Nephron progenitor cell (in vitro differentiated cells): Measurements from ENCODE around the gene TCF12.
A peak's percentile ranks its signal among the peaks of the same experiment; 100 is the strongest.

Experiments used
- DNase-seq: peaks from one replicate; pipeline ENCODE4 v3.0.0; 2021
- H3K27ac Mint-ChIP-seq: 2 replicates; pipeline ENCODE4 v1.8.0; 2021; ENCODE audit warnings: mild to moderate bottlenecking, moderate library complexity, mixed read lengths
- H3K27me3 Mint-ChIP-seq: 2 replicates; pipeline ENCODE4 v1.8.0; 2021; ENCODE audit warnings: mild to moderate bottlenecking, low read depth, mixed read lengths; ENCODE audit not compliant: poor library complexity
- H3K36me3 Mint-ChIP-seq: 2 replicates; pipeline ENCODE4 v1.8.0; 2021; ENCODE audit warnings: low read depth, mixed read lengths
- H3K4me1 Mint-ChIP-seq: 2 replicates; pipeline ENCODE4 v1.8.0; 2021; ENCODE audit warnings: mixed read lengths
- H3K4me3 Mint-ChIP-seq: 2 replicates; pipeline ENCODE4 v1.8.0; 2021; ENCODE audit warnings: mild to moderate bottlenecking, moderate library complexity, mixed read lengths
- H3K9me3 Mint-ChIP-seq: 2 replicates; pipeline ENCODE4 v1.8.0; 2021; ENCODE audit warnings: mild to moderate bottlenecking, moderate library complexity, mixed read lengths
- TF ChIP-seq, protein P1 (sequence below): fragments of 200-600 bp; sonication (generic); IDR thresholded peaks from 2 replicates; pipeline ENCODE4 v1.5.0; 2021; ENCODE audit warnings: antibody characterized with exemption

The TCF12 gene

DNA sequence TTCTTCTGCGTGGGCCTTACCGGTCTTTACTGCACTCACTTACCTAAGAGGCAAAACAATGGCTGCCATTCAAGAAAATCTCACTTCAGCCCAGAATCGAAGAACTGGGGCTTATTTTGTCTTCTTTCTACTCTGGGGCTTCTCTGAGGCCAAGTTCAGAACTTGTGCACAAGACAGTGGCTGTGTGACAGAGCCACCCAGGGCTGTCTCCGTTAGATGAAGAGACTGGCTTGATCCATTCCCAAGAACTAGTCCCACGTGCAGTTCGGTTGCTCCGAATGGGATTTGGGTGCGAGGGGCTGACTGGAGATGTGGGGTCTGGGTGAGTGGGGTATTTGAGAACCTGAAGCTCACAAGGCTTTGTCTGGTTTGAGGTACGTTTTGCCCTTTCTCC is 795 bp upstream of the TCF12 start:
- Mint-ChIP-seq H3K4me1 (peaks cover 35% of the 10 kb centered on the region), H3K27ac (peak overlapping the region; percentile 49), H3K9me3 (peaks cover 33% of the 10 kb centered on the region), H3K36me3 (peaks cover 44% of the 10 kb centered on the region), H3K27me3 (peaks cover 4% of the 10 kb centered on the region), H3K4me3 (peak overlapping the region; percentile 82)
- DNase-seq = no peak
- TF ChIP-seq, protein P1, sequence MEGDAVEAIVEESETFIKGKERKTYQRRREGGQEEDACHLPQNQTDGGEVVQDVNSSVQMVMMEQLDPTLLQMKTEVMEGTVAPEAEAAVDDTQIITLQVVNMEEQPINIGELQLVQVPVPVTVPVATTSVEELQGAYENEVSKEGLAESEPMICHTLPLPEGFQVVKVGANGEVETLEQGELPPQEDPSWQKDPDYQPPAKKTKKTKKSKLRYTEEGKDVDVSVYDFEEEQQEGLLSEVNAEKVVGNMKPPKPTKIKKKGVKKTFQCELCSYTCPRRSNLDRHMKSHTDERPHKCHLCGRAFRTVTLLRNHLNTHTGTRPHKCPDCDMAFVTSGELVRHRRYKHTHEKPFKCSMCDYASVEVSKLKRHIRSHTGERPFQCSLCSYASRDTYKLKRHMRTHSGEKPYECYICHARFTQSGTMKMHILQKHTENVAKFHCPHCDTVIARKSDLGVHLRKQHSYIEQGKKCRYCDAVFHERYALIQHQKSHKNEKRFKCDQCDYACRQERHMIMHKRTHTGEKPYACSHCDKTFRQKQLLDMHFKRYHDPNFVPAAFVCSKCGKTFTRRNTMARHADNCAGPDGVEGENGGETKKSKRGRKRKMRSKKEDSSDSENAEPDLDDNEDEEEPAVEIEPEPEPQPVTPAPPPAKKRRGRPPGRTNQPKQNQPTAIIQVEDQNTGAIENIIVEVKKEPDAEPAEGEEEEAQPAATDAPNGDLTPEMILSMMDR = no peak

DNA sequence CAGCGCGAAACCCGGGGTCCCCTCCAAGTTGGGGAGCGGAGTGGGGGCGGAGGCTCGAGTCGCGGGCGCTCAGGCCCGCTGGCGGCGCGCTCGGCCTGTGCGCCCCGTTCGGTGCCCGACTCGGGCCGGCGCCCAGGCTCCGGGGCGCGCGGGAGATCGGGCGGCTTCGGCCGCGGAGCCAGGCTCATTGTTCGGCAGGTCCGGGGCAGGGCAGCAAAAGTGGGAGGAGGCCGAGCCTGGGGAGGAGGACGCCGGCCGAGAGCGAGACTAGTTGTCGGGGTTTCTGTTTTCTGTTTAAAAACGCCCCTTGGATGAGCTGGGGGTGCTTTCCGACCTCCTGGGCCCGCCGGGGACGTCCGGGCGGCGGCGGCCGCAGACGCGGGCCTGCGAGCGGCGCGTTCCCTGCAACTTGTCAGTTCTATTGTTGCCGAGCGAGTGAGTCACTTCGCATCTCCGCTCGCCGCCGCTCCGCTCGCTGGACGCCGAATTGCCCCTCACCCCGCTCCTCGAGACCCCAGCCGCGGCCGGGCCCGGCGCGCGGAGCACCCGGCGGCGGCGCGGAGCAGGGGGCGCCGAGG is 676 bp downstream of the TCF12 start:
- Mint-ChIP-seq H3K36me3 (peaks cover 48% of the 10 kb centered on the region), H3K27me3 (peaks cover 4% of the 10 kb centered on the region), H3K4me1 (peaks cover 50% of the 10 kb centered on the region), H3K4me3 (peak overlapping the region; percentile 96), H3K27ac (no peak overlapping the region), H3K9me3 (peaks cover 33% of the 10 kb centered on the region)
- TF ChIP-seq, protein P1 = no peak
- DNase-seq = peak; percentile 47

DNA sequence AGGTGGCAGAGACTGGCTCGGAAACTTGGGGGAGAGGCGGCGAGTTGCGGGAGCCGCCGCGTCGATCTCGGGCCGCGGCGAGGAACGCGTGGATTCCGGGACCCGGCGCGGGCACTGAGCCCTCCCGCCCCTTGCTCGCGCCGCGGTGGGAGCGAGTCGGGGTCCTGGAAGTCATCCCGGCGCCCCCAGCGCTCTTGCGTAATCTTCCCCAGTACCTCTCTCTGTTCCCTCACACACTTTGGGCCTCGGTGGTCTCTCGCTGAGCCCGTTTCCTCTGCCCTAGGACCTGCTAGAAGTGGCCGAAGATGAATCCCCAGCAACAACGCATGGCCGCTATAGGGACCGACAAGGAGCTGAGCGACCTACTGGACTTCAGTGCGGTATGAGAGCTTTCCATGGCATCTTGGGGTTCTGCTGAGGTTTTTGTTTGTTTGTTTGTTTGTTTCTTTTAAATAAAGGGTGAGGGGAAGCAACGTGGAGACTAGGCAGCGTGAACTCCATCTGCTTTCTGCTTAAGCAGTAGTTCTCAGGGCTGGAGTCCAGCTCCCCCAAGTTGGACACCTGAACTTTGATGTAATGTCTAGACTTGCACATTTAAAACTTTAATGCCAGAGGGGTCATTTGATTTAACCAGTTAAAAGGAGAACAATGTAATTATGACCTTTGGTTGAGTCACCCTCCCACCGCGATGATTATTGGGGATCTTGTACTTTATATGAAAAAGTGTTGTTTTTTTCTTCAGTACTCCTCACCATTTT is 1.3 kb downstream of the TCF12 start:
- TF ChIP-seq, protein P1 = no peak
- Mint-ChIP-seq H3K4me3 (peak overlapping the region; percentile 96), H3K27ac (peak overlapping the region; percentile 97), H3K27me3 (peaks cover 4% of the 10 kb centered on the region), H3K36me3 (peaks cover 49% of the 10 kb centered on the region), H3K4me1 (peaks cover 54% of the 10 kb centered on the region), H3K9me3 (peaks cover 29% of the 10 kb centered on the region)
- DNase-seq = peak; percentile 64

DNA sequence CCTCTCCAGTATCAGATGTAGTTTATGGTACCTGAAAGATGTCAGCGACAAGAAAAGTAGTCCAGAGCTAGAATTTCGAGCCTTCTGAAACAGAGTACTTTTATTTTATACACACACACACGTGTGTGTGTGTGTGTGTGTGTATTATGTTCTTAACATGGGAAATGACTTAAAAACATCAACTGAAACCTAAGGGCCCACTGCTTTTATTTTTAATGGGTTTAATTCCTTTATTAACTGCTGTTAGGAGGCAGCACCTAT is 1.9 kb downstream of the TCF12 start:
- H3K27ac Mint-ChIP-seq = peak overlapping the region; percentile 97
- TF ChIP-seq, protein P1 = no peak
- H3K4me1 Mint-ChIP-seq = peaks cover 54% of the 10 kb centered on the region
- H3K36me3 Mint-ChIP-seq = peaks cover 47% of the 10 kb centered on the region
- peaks cover 26% of the 10 kb centered on the region for H3K9me3 Mint-ChIP-seq
- no peak for DNase-seq
- peaks cover 4% of the 10 kb centered on the region for H3K27me3 Mint-ChIP-seq
- H3K4me3 Mint-ChIP-seq = peak overlapping the region; percentile 96

DNA sequence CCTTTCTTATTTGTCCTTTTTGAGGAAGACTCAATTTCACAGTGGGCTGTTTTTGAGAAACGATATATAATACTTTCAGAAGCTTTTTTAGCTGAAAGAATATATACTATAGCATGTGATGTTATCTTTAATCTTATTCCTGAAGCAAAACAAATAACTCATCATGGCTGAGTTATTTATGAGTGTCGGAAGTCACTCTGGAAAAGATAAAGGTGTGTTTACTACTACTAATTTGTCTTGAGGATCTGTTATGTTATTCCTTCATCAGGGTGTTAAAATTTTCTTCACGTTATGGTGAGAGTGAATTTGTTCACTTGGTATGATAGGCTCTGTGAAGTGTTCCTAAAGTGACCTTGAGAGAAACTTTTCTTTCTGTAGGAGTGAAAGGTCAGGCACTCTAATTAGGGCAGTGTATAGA is 4.7 kb downstream of the TCF12 start:
- TF ChIP-seq, protein P1 = no peak
- peaks cover 46% of the 10 kb centered on the region for H3K36me3 Mint-ChIP-seq
- no peak for DNase-seq
- H3K27me3 Mint-ChIP-seq = no peaks in the 10 kb centered on the region
- peaks cover 58% of the 10 kb centered on the region for H3K4me1 Mint-ChIP-seq
- H3K4me3 Mint-ChIP-seq = peak overlapping the region; percentile 53
- no peaks in the 10 kb centered on the region for H3K9me3 Mint-ChIP-seq
- H3K27ac Mint-ChIP-seq = no peak overlapping the region

DNA sequence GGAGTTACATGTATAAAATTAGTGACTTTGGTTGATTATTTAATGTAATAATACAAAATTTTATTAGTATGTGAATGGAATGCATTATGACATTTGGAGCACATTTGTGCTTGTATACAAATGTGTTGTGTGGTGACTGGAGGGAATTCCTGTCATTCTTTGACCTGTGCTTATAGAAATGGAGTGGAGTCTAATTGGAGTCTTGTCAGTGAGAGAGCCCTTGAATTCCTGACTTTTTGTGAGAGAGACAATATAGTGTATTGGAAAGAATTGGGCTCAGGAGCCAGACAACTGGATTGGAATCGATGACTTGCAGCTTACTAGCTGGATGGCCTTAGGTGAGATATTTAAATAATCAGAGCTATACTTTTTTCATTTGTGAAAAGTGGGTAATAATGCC is 9.4 kb downstream of the TCF12 start:
- Mint-ChIP-seq H3K9me3 (no peaks in the 10 kb centered on the region), H3K4me3 (no peak overlapping the region), H3K27me3 (no peaks in the 10 kb centered on the region), H3K36me3 (peaks cover 80% of the 10 kb centered on the region), H3K4me1 (peaks cover 40% of the 10 kb centered on the region), H3K27ac (no peak overlapping the region)
- DNase-seq = no peak
- TF ChIP-seq, protein P1 = no peak
